PFSK-1 (cell line): ENCODE measurements around the gene ERAP2.

Experiments used
- FOXP2 ChIP-seq: optimal IDR thresholded peaks from 2 replicates; pipeline ENCODE3; 2011; ENCODE audit warnings: borderline replicate concordance, control low read depth, inconsistent platforms; ENCODE audit not compliant: insufficient read depth; ENCODE audit errors: extremely low read length, extremely low read depth
- POLR2AphosphoS5 ChIP-seq: IDR thresholded peaks from 2 replicates; pipeline ENCODE4 v1.6.1; 2012; ENCODE audit warnings: low read depth, mild to moderate bottlenecking, control low read depth, low read length, moderate library complexity
- REST ChIP-seq, 2 experiments: IDR thresholded peaks; 2 replicates each; pipeline versions ENCODE4 v1.6.1 to v1.8.0; 2011 to 2012; ENCODE audit warnings: low read depth in 2 of 2, low read length in 2 of 2, control low read depth in 1 of 2, inconsistent platforms in 1 of 2, mild to moderate bottlenecking in 1 of 2, moderate library complexity in 1 of 2; ENCODE audit not compliant: insufficient read depth in 1 of 2
- SIN3A ChIP-seq: IDR thresholded peaks from 2 replicates; pipeline ENCODE4 v1.6.1; 2012; ENCODE audit warnings: mild to moderate bottlenecking, low read length, moderate library complexity, borderline replicate concordance; ENCODE audit not compliant: insufficient read depth
- TAF1 ChIP-seq: IDR thresholded peaks from 2 replicates; pipeline ENCODE4 v1.6.1; 2012; ENCODE audit warnings: low read length, control low read depth, borderline replicate concordance; ENCODE audit not compliant: insufficient read depth

- no peak for TF ChIP-seq POLR2AphosphoS5
- TF ChIP-seq SIN3A = no peak
- no peak for TF ChIP-seq TAF1
- no peak for TF ChIP-seq REST (IDR thresholded peaks at IDR 0.05; ENCODE audit: insufficient read depth in 1 of 2, low read depth in 2 of 2, low read length in 2 of 2)
- no peak for TF ChIP-seq FOXP2
Observed at GRCh38 chr5:96913233-96913632, 36.9 kb downstream of the ERAP2 start.
